Mesothelial cell of epicardium (in vitro differentiated cells): ENCODE data around the gene NRM. TPM values are rescaled to one million over a fixed set of nuclear protein-coding genes. Genes with fewer than 3 reads are reported as not detected.

Experiments used
- DNase-seq, 2 experiments: peaks; one replicate each; pipeline ENCODE4 v3.0.0; 2021; ENCODE audit warnings: low spot score in 2 of 2; ENCODE audit not compliant: unreplicated experiment in 2 of 2
- H3K27ac Mint-ChIP-seq: 2 replicates; pipeline ENCODE4 v1.8.0; 2021; ENCODE audit warnings: mixed read lengths
- H3K27me3 Mint-ChIP-seq: 2 replicates; pipeline ENCODE4 v1.8.0; 2021; ENCODE audit warnings: low read depth, mixed read lengths
- H3K36me3 Mint-ChIP-seq: 2 replicates; pipeline ENCODE4 v1.8.0; 2021; ENCODE audit warnings: mixed read lengths
- H3K4me1 Mint-ChIP-seq: 2 replicates; pipeline ENCODE4 v1.8.0; 2021; ENCODE audit warnings: mixed read lengths
- H3K4me3 Mint-ChIP-seq: 2 replicates; pipeline ENCODE4 v1.8.0; 2021; ENCODE audit warnings: mild to moderate bottlenecking, moderate library complexity, mixed read lengths
- H3K9me3 Mint-ChIP-seq: 2 replicates; pipeline ENCODE4 v1.8.0; 2021; ENCODE audit warnings: mixed read lengths
- CTCF ChIP-seq: fragments of 200-600 bp; sonication (generic); IDR thresholded peaks from one replicate; pipeline ENCODE4 v1.5.0; 2021; ENCODE audit warnings: antibody characterized with exemption; ENCODE audit not compliant: unreplicated experiment
- total RNA-seq: library from RNA; stranded (reverse); gene quantifications from 3 replicates; pipeline ENCODE4 v1.2.1, GENCODE V29; 2021

Gene NRM
- total RNA-seq, 1 donor from 2014 or later = 36.1 TPM

GRCh38 chr6:30716879-30717128, 26.0 kb upstream of the NRM start:
- Mint-ChIP-seq H3K27me3 (no peaks in the 10 kb centered on the region), H3K4me1 (peaks cover 29% of the 10 kb centered on the region), H3K9me3 (no peaks in the 10 kb centered on the region), H3K36me3 (peaks cover 26% of the 10 kb centered on the region), H3K27ac (peak overlapping the region; percentile 100), H3K4me3 (peak overlapping the region; percentile 97)
- DNase-seq = no peak
- TF ChIP-seq CTCF = no peak

DNA sequence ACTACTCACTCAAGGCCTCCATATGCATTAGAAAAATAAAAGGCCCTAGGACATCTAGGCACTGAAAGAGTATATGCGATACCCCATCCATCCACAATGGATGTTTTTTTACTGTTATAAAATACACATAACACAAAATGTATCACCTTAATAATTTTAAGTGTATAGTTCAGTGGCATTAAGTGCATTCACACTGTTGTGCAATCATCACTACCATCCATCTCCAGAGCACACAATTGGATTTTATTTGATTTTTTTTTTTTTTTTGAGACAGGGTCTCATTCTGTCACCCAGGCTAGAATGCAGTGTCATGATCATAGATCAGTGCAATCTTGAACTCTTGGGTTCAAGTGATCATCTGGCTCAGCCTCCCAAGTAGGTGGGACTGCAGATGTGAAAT, 23.5 kb upstream of the NRM start:
- Mint-ChIP-seq H3K27me3 (no peaks in the 10 kb centered on the region), H3K36me3 (peaks cover 43% of the 10 kb centered on the region), H3K4me3 (no peak overlapping the region), H3K4me1 (peaks cover 18% of the 10 kb centered on the region), H3K27ac (no peak overlapping the region), H3K9me3 (no peaks in the 10 kb centered on the region)
- DNase-seq = no peak
- TF ChIP-seq CTCF = no peak

DNA sequence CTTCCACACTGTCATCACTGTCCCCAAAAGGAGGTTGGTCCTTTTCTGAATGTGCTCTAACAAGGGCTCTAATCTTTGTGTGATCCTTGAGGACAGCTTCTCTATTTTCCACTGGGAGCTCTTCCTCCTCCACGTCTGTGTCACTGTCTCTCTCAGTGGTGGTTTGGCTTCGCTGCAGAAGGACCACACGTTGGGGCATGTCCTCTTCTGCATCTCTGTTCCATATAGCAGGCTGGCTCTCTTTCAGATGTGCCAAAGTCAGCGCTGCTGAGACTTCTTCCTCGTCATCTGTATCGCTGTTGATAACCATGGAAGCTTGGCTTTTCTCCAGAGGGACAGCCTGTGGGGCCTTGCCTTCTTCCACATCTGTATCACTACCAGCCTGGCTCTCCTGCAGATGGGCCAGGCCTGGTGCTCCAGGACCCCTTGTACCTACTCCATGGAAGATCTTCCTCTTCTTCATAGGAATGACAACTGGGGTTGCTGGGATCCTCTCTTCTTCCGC, 21.7 kb upstream of the NRM start:
- H3K4me3 Mint-ChIP-seq = no peak overlapping the region
- H3K36me3 Mint-ChIP-seq = peaks cover 53% of the 10 kb centered on the region
- no peak for TF ChIP-seq CTCF
- no peaks in the 10 kb centered on the region for H3K9me3 Mint-ChIP-seq
- no peaks in the 10 kb centered on the region for H3K27me3 Mint-ChIP-seq
- H3K27ac Mint-ChIP-seq = no peak overlapping the region
- DNase-seq = no peak
- peaks cover 8% of the 10 kb centered on the region for H3K4me1 Mint-ChIP-seq

DNA sequence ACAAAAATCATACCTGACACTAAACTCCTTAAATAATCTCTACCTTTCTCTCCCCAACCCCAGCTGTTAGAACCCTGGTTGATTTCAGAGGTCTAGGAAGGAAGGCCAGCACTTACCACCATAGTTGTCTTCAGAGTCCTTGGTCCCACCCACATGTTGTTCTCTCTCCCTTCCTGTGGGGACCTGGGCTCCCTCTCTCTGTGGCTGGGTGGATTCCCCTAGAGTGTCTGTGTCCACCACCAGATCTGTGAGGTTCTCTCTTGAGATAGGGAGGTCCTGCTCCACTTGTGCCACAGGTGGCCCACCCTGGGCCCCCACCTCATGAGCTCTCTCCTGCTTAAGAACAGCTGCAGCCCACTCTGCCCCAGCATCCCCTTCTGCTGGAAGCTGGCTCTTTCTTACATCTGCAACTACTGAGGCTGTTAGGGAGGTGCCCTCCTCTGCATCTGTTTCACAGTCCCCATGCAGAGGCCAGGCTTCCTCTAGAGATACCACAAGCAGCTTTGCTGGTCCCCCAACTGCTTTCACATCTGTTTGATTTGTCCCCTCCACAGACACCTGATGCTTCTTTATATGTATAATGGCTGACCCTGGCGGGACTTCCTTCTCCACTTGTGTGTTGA, 21.1 kb upstream of the NRM start:
- no peak for TF ChIP-seq CTCF
- no peak for DNase-seq
- Mint-ChIP-seq H3K4me1 (peaks cover 5% of the 10 kb centered on the region), H3K36me3 (peaks cover 56% of the 10 kb centered on the region), H3K4me3 (no peak overlapping the region), H3K27ac (no peak overlapping the region), H3K27me3 (no peaks in the 10 kb centered on the region), H3K9me3 (no peaks in the 10 kb centered on the region)

- DNase-seq = no peak
- TF ChIP-seq CTCF = no peak
- no peaks in the 10 kb centered on the region for H3K4me1 Mint-ChIP-seq
- H3K9me3 Mint-ChIP-seq = no peaks in the 10 kb centered on the region
- no peaks in the 10 kb centered on the region for H3K27me3 Mint-ChIP-seq
- peaks cover 70% of the 10 kb centered on the region for H3K36me3 Mint-ChIP-seq
- H3K27ac Mint-ChIP-seq = no peak overlapping the region
- H3K4me3 Mint-ChIP-seq = no peak overlapping the region
Observed at GRCh38 chr6:30709101-30709868, 18.5 kb upstream of the NRM start.
